GM12875 (cell line): ENCODE results near the gene HMMR.
"Not testable (repeated sequence)": the region's sequence is repeated elsewhere in the genome, so short reads cannot be mapped to it uniquely, and the experiment has no call there.

ENCODE experiments used
- H3K4me3 ChIP-seq: one replicate; pipeline ENCODE4 v1.5.1; 2011; ENCODE audit warnings: low read depth, low read length, control low read depth
- CTCF ChIP-seq: IDR thresholded peaks from 2 replicates; pipeline ENCODE4 v1.5.1; 2011; ENCODE audit warnings: low read depth, mild to moderate bottlenecking, control low read depth, inconsistent platforms, low read length, moderate library complexity, borderline replicate concordance; ENCODE audit not compliant: insufficient read depth

HMMR gene

DNA sequence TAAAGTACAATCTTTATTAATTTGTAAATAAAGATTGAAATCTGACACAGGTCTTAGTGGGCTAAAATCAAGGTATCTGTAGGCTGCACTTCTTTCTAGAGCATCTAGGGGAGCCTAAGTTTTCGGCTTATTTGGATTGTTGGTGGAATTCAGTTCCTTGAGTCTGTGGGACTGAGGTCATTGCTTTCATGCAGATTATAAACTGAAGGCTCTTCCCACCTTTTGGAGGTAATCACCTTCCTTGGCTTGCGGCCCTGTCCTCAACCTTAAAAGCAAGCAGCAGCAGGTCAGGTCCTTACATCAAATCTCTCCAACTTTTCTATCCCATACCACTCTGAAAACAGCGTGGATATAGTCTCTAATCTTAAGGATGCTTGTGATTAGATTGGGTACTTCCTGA, 70.8 kb downstream of the HMMR start:
- H3K4me3 ChIP-seq = no peak overlapping the region
- TF ChIP-seq CTCF = no peak

GRCh38 chr5:163532171-163533084, 72.0 kb downstream of the HMMR start:
- H3K4me3 ChIP-seq = no peak overlapping the region

DNA sequence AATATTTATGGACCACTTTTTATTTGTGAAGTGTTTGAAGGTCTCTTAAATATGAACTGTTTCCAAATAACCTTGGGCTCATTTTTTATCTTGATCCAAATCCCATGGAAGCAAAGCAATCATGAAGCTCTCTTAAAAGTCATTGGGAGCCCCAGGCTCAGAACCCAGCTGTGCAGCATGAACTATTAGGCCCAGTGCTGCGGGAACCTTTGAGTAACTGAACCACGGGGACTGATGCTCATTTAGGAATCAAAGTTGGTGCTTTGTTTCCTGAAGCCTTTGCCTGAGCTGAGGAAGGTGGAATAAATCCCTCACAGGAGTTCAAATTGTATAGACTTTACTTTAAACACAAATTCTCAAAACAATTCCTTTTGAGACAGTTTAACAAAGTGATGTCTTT, 72.8 kb downstream of the HMMR start:
- TF ChIP-seq CTCF = no peak
- H3K4me3 ChIP-seq = no peak overlapping the region

More at GRCh38 chr5:163532171-163533084, 72.0 kb downstream of the HMMR start:
- TF ChIP-seq CTCF = no peak

GRCh38 chr5:163534492-163535094, 74.2 kb downstream of the HMMR start:
- TF ChIP-seq CTCF = no peak
- H3K4me3 ChIP-seq = no peak overlapping the region

DNA sequence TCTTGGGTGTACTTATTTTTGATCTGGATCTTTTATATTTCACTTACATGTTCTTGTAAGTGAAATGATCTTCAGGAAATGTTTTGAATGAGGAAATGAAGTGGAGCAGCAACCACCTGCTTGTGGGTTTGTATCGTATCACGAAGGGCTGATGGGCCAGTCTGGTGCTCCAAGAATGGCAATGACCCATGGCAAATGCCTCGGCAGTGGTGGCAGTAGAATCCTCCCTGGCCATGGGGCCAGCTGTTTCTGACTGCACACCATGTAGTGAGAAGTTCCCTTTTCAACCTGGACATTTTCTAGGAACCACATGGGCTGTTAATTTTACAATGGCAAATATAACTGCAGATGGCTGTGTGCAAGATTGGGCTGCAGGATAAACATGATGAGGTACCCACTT, 74.9 kb downstream of the HMMR start:
- no peak for TF ChIP-seq CTCF
- H3K4me3 ChIP-seq = no peak overlapping the region

- not testable (repeated sequence) for H3K4me3 ChIP-seq
Observed at GRCh38 chr5:163536442-163536841, 76.0 kb downstream of the HMMR start.

GRCh38 chr5:163540696-163541095, 80.3 kb downstream of the HMMR start:
- TF ChIP-seq CTCF = no peak

More at GRCh38 chr5:163540696-163541095, 80.3 kb downstream of the HMMR start:
- no peak overlapping the region for H3K4me3 ChIP-seq
